ENCODE data around the gene QARS1.

- TF ChIP-seq CTCF (conservative IDR thresholded peaks at IDR 0.05; ENCODE audit: low read depth, low read length) (no peak), EZH2 (IDR thresholded peaks at IDR 0.05; ENCODE audit: borderline replicate concordance, low read depth, low read length, poor library complexity, severe bottlenecking) (no peak)
Observed at GRCh38 chr3:49098910-49099630, 5.5 kb downstream of the QARS1 start.

Data from A673 (cell line).